ENCODE data around the gene GPR78. TPM values are rescaled to one million over a fixed set of nuclear protein-coding genes. Genes with fewer than 3 reads are reported as not detected.

Gene GPR78
- total and polyA plus RNA-seq, 2 of the 13 experiments (the other 11 are each of a cell fraction or from before 2014, with no cell fraction given), result 0.01 to 0.07 TPM

DNA sequence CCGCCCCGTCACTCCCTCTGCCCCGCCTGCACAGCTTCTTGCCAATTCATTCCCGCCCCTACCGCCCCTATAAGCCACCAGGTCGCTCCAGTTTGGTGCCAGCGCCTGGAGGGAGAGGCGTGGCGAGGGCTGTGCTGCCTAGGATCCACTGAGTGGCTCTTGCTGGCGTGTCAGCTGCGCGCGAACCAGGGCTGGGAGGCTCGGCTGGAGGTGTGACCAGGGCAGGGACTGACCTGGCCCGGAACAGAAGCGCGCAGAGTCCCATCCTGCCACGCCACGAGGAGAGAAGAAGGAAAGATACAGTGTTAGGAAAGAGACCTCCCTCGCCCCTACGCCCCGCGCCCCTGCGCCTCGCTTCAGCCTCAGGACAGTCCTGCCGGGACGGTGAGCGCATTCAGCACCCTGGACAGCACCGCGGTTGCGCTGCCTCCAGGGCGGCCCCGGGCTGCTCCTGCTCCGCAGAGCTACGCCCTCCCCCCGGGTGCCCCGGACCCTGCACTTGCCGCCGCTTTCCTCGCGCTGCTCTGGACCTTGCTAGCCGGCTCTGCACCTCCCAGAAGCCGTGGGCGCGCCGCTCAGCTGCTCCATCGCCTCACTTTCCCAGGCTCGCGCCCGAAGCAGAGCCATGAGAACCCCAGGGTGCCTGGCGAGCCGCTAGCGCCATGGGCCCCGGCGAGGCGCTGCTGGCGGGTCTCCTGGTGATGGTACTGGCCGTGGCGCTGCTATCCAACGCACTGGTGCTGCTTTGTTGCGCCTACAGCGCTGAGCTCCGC, at the start of gene GPR78 (continued):
- TF ChIP-seq, protein P1, sequence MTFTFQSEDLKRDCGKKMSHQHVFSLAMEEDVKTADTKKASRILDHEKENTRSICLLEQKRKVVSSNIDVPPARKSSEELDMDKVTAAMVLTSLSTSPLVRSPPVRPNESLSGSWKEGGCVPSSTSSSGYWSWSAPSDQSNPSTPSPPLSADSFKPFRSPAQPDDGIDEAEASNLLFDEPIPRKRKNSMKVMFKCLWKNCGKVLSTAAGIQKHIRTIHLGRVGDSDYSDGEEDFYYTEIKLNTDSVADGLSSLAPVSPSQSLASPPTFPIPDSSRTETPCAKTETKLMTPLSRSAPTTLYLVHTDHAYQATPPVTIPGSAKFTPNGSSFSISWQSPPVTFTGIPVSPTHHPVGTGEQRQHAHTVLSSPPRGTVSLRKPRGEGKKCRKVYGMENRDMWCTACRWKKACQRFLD (CRISPR knock-in tag; IDR thresholded peaks at IDR 0.05; ENCODE audit: borderline replicate concordance), result 0 out of 2 replicates have a peak, but pooled peaks have one; percentile 42
- TF ChIP-seq, protein P2, sequence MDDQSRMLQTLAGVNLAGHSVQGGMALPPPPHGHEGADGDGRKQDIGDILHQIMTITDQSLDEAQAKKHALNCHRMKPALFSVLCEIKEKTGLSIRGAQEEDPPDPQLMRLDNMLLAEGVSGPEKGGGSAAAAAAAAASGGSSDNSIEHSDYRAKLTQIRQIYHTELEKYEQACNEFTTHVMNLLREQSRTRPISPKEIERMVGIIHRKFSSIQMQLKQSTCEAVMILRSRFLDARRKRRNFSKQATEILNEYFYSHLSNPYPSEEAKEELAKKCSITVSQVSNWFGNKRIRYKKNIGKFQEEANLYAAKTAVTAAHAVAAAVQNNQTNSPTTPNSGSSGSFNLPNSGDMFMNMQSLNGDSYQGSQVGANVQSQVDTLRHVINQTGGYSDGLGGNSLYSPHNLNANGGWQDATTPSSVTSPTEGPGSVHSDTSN (CRISPR knock-in tag; IDR thresholded peaks at IDR 0.05; ENCODE audit: borderline replicate concordance), result no peak
- TF ChIP-seq, protein P3, sequence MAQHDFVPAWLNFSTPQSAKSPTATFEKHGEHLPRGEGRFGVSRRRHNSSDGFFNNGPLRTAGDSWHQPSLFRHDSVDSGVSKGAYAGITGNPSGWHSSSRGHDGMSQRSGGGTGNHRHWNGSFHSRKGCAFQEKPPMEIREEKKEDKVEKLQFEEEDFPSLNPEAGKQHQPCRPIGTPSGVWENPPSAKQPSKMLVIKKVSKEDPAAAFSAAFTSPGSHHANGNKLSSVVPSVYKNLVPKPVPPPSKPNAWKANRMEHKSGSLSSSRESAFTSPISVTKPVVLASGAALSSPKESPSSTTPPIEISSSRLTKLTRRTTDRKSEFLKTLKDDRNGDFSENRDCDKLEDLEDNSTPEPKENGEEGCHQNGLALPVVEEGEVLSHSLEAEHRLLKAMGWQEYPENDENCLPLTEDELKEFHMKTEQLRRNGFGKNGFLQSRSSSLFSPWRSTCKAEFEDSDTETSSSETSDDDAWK (CRISPR knock-in tag; IDR thresholded peaks at IDR 0.05), result no peak
- TF ChIP-seq GLI4 (CRISPR knock-in tag; IDR thresholded peaks at IDR 0.05; ENCODE audit: borderline replicate concordance), result no peak
- TF ChIP-seq ISX (CRISPR knock-in tag; conservative IDR thresholded peaks at IDR 0.05), result no peak
- TF ChIP-seq GATAD2A (CRISPR knock-in tag; IDR thresholded peaks at IDR 0.05), result no peak
- TF ChIP-seq, protein P4, sequence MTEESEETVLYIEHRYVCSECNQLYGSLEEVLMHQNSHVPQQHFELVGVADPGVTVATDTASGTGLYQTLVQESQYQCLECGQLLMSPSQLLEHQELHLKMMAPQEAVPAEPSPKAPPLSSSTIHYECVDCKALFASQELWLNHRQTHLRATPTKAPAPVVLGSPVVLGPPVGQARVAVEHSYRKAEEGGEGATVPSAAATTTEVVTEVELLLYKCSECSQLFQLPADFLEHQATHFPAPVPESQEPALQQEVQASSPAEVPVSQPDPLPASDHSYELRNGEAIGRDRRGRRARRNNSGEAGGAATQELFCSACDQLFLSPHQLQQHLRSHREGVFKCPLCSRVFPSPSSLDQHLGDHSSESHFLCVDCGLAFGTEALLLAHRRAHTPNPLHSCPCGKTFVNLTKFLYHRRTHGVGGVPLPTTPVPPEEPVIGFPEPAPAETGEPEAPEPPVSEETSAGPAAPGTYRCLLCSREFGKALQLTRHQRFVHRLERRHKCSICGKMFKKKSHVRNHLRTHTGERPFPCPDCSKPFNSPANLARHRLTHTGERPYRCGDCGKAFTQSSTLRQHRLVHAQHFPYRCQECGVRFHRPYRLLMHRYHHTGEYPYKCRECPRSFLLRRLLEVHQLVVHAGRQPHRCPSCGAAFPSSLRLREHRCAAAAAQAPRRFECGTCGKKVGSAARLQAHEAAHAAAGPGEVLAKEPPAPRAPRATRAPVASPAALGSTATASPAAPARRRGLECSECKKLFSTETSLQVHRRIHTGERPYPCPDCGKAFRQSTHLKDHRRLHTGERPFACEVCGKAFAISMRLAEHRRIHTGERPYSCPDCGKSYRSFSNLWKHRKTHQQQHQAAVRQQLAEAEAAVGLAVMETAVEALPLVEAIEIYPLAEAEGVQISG (CRISPR knock-in tag; IDR thresholded peaks at IDR 0.05), result peak; percentile 53; the same call in 1 of the 2 replicates
- peak; percentile 54; the same call in 1 of the 2 replicates for TF ChIP-seq WIZ (CRISPR knock-in tag; IDR thresholded peaks at IDR 0.05)
- TF ChIP-seq ZBTB21 (CRISPR knock-in tag; IDR thresholded peaks at IDR 0.05), result no peak
- TF ChIP-seq TSC22D2 (CRISPR knock-in tag; IDR thresholded peaks at IDR 0.05; ENCODE audit: borderline replicate concordance), result peak; percentile 89; the same call in 1 of the 2 replicates
- TF ChIP-seq, protein P5, sequence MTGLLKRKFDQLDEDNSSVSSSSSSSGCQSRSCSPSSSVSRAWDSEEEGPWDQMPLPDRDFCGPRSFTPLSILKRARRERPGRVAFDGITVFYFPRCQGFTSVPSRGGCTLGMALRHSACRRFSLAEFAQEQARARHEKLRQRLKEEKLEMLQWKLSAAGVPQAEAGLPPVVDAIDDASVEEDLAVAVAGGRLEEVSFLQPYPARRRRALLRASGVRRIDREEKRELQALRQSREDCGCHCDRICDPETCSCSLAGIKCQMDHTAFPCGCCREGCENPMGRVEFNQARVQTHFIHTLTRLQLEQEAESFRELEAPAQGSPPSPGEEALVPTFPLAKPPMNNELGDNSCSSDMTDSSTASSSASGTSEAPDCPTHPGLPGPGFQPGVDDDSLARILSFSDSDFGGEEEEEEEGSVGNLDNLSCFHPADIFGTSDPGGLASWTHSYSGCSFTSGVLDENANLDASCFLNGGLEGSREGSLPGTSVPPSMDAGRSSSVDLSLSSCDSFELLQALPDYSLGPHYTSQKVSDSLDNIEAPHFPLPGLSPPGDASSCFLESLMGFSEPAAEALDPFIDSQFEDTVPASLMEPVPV (CRISPR knock-in tag; IDR thresholded peaks at IDR 0.05), result 0 out of 2 replicates have a peak, but pooled peaks have one; percentile 38
- no peak for TF ChIP-seq HHEX (CRISPR knock-in tag; IDR thresholded peaks at IDR 0.05)
- TF ChIP-seq ZBTB1 (CRISPR knock-in tag; IDR thresholded peaks at IDR 0.05; ENCODE audit: borderline replicate concordance), result no peak
- TF ChIP-seq, protein P6, sequence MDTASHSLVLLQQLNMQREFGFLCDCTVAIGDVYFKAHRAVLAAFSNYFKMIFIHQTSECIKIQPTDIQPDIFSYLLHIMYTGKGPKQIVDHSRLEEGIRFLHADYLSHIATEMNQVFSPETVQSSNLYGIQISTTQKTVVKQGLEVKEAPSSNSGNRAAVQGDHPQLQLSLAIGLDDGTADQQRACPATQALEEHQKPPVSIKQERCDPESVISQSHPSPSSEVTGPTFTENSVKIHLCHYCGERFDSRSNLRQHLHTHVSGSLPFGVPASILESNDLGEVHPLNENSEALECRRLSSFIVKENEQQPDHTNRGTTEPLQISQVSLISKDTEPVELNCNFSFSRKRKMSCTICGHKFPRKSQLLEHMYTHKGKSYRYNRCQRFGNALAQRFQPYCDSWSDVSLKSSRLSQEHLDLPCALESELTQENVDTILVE (CRISPR knock-in tag; IDR thresholded peaks at IDR 0.05), result peak; percentile 59; the same call in 1 of the 2 replicates
- TF ChIP-seq EEA1 (CRISPR knock-in tag; IDR thresholded peaks at IDR 0.05; ENCODE audit: borderline replicate concordance), result no peak
- TF ChIP-seq FOXA3 (CRISPR knock-in tag; IDR thresholded peaks at IDR 0.05), result no peak
